ENCODE results near the gene ACTRT2. TPM values are rescaled to one million over a fixed set of nuclear protein-coding genes. Genes with fewer than 3 reads are reported as not detected.

ACTRT2 gene
- total RNA-seq, 4 donors from 2014 or later = not detected

- Histone ChIP-seq H3K27me3 (peaks cover 0 to 94% (median 66%) of the 10 kb centered on the region in 4 donors), H3K9me3 (no peaks in the 10 kb centered on the region), H3K4me1 (peaks cover 18 to 68% (median 55%) of the 10 kb centered on the region in 4 donors), H3K4me3 (peak overlapping the region; percentile 77 to 91 (median 87)), H3K36me3 (no peaks in the 10 kb centered on the region), H3K27ac (replicated peaks in 1 of 4) (peak overlapping the region; percentile 74 to 82 (median 80))
- no peak for DNase-seq (ENCODE audit: extremely low spot score)
- TF ChIP-seq POLR2A (IDR thresholded peaks at IDR 0.05; ENCODE audit: low read depth) = no peak
- no peak for TF ChIP-seq POLR2AphosphoS5 (IDR thresholded peaks at IDR 0.05)
- peak; percentile 21 to 37 (median 36) for TF ChIP-seq CTCF (IDR thresholded peaks at IDR 0.05)
- no peak for TF ChIP-seq EP300 (IDR thresholded peaks at IDR 0.05)
- intact Hi-C loops (cut with DNase I) = loop anchor here (5.0 kb wide), 2 partner anchors 213 to 353 kb away; no protein-coding TSS in a partner anchor
- WGBS = 0% methylated on average over 35 of the region's 91 CpGs
Observed at GRCh38 chr1:3069491-3070308, 48.4 kb downstream of the ACTRT2 start.

- Histone ChIP-seq H3K9me3 (no peaks in the 10 kb centered on the region), H3K4me3 (peak overlapping the region; percentile 77 to 91 (median 87)), H3K4me1 (peaks cover 18 to 70% (median 55%) of the 10 kb centered on the region in 4 donors), H3K27ac (replicated peaks in 1 of 4) (peak overlapping the region; percentile 62 to 81 (median 77)), H3K36me3 (no peaks in the 10 kb centered on the region), H3K27me3 (peaks cover 0 to 94% (median 65%) of the 10 kb centered on the region in 4 donors)
- intact Hi-C loops (cut with DNase I) = loop anchor here (5.0 kb wide), 1 partner anchor 212 kb away; no protein-coding TSS in a partner anchor
- TF ChIP-seq CTCF (IDR thresholded peaks at IDR 0.05) = no peak
- no peak for TF ChIP-seq POLR2A (IDR thresholded peaks at IDR 0.05; ENCODE audit: low read depth)
- WGBS = no CpG with 5 or more reads among the region's 57 CpGs
- DNase-seq (ENCODE audit: extremely low spot score) = no peak
Observed at GRCh38 chr1:3070309-3070643, 49.0 kb downstream of the ACTRT2 start.

GRCh38 chr1:3070644-3071564 is 49.6 kb downstream of the ACTRT2 start:
- H3K4me3 ChIP-seq = peak overlapping the region; percentile 77 to 91 (median 87)
- DNase-seq (ENCODE audit: extremely low spot score) = no peak
- no peaks in the 10 kb centered on the region for H3K36me3 ChIP-seq
- H3K9me3 ChIP-seq = no peaks in the 10 kb centered on the region
- peaks cover 0 to 94% (median 62%) of the 10 kb centered on the region in 4 donors for H3K27me3 ChIP-seq
- TF ChIP-seq POLR2A (IDR thresholded peaks at IDR 0.05; ENCODE audit: low read depth) = no peak
- H3K4me1 ChIP-seq = peaks cover 18 to 70% (median 55%) of the 10 kb centered on the region in 4 donors
- intact Hi-C loops (cut with DNase I) = loop anchor here (5.0 kb wide), 1 partner anchor 211 kb away; no protein-coding TSS in a partner anchor
- WGBS = 60% methylated on average over 3 of the region's 97 CpGs
- H3K27ac ChIP-seq (replicated peaks in 1 of 4) = peak overlapping the region; percentile 45 to 74 (median 60)

- Histone ChIP-seq H3K4me3 (peak overlapping the region in 3 of 4 donors; percentile 84 to 91 (median 90)), H3K4me1 (peaks cover 25 to 67% (median 54%) of the 10 kb centered on the region in 4 donors), H3K27ac (replicated peaks in 1 of 4) (peak overlapping the region; percentile 45 to 74 (median 60)), H3K36me3 (no peaks in the 10 kb centered on the region), H3K27me3 (peaks cover 0 to 94% (median 58%) of the 10 kb centered on the region in 4 donors), H3K9me3 (no peaks in the 10 kb centered on the region)
- WGBS = 78% methylated on average over 9 of the region's 17 CpGs
- intact Hi-C loops (cut with DNase I) = loop anchor here (5.0 kb wide), 1 partner anchor 211 kb away; no protein-coding TSS in a partner anchor
- TF ChIP-seq POLR2A (IDR thresholded peaks at IDR 0.05; ENCODE audit: low read depth) = no peak
- TF ChIP-seq CTCF (IDR thresholded peaks at IDR 0.05) = no peak
- TF ChIP-seq POLR2AphosphoS5 (IDR thresholded peaks at IDR 0.05) = no peak
- no peak for TF ChIP-seq EP300 (IDR thresholded peaks at IDR 0.05)
- no peak for DNase-seq (ENCODE audit: extremely low spot score)
Observed at GRCh38 chr1:3071565-3072390, 50.5 kb downstream of the ACTRT2 start.

Other genes with a start within 250 kb of the ACTRT2 start
- gene TTC34, start 219.8 kb upstream of the ACTRT2 start, total RNA-seq = under 1 TPM; under 0.01 to 0.46 (median 0.10) TPM
- gene PRDM16, start 47.7 kb downstream of the ACTRT2 start, total RNA-seq = 1 to 10 TPM; 1.2 to 4.4 (median 2.2) TPM

Measured in esophagus muscularis mucosa (tissue), 4 donors.